Measurements from ENCODE around the gene MPP7.

DNA sequence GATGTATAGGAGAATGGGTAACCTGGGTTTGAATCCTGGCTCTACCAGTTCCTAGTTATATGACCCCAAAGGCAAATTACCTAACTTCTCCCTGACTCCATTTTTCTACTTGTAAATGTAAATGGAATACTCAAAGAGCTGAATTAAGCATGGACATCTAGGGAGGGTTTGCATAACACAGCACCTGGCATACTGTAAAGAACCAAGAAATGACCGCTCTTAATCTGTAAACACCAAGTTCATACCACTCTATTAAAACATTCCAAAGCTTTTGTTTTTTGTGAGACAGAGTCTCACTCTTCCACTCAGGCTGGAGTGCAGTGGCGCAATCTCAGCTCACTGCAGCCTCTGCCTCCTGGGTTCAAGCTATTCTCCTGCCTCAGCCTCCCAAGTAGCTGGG, 19.6 kb downstream of the MPP7 start:
- TF ChIP-seq POLR2A (IDR thresholded peaks at IDR 0.05; ENCODE audit: low read length), result no peak
- TF ChIP-seq GATA1 (IDR thresholded peaks at IDR 0.05; ENCODE audit: low read depth, low read length), result no peak

Measured in erythroblast (primary cell).